Mucosa of descending colon (tissue), 3 donors: Measurements from ENCODE around the gene CHAT. TPM values are rescaled to one million over a fixed set of nuclear protein-coding genes. Genes with fewer than 3 reads are reported as not detected.

Source experiments
- ATAC-seq: fragments of 200-7000 bp; cut with Tn5 transposase; one replicate; pipeline ENCODE4 v1.9.1; 2020; ENCODE audit warnings: mild to moderate bottlenecking, moderate library complexity
- DNase-seq, 3 donors: peaks; one replicate each; pipeline ENCODE4 v3.0.0-alpha.2; 2020
- H3K36me3 ChIP-seq: fragments of 200-600 bp; one replicate; pipeline ENCODE4 v1.8.0; 2021; ENCODE audit warnings: low read depth, mild to moderate bottlenecking
- H3K4me1 ChIP-seq: fragments of 200-600 bp; one replicate; pipeline ENCODE4 v1.8.0; 2021; ENCODE audit warnings: low read depth, mild to moderate bottlenecking
- H3K4me3 ChIP-seq: fragments of 200-600 bp; one replicate; pipeline ENCODE4 v1.8.0; 2021; ENCODE audit warnings: mild to moderate bottlenecking
- H3K9me3 ChIP-seq: fragments of 200-600 bp; one replicate; pipeline ENCODE4 v1.8.0; 2021; ENCODE audit warnings: mild to moderate bottlenecking
- CTCF ChIP-seq: fragments of 200-600 bp; IDR thresholded peaks from one replicate; pipeline ENCODE4 v1.8.0; 2022; ENCODE audit warnings: antibody characterized with exemption, mild to moderate bottlenecking
- intact Hi-C, 2 donors: fragments of 100-400 bp; cut with DNase I in 1 of 2; cut with micrococcal nuclease in 1 of 2; formaldehyde crosslinking; loops; one replicate each; pipeline versions ENCODE4 v1.11.0 to v1.11.1; 2022; cut with DNase I, micrococcal nuclease
- total RNA-seq, 3 donors: library from RNA; stranded (reverse); fragmentation: NEBNext Ultra II Directional in 2 of 3; extraction: Animal tissue kit (Norgen Biotek cat#: 25700) in 2 of 3; gene quantifications; one replicate each; pipeline versions ENCODE4 v1.2.1 to v1.2.4, GENCODE V29; 2021 to 2023
- donor health status: DM: no; HTN: no; CAD: no; lungs with moderate emphysema.
- donor health status: DM: no; HTN: no; CAD: no.
- donor health status: DM: no; HTN: yes; CAD: no.

The CHAT gene
- total RNA-seq, 3 donors from 2014 or later = 0.61 to 1.6 (median 0.84) TPM

GRCh38 chr10:49645417-49645816, 31.6 kb downstream of the CHAT start:
- Histone ChIP-seq H3K4me1 (no peaks in the 10 kb centered on the region), H3K9me3 (no peaks in the 10 kb centered on the region), H3K4me3 (no peak overlapping the region), H3K36me3 (no peaks in the 10 kb centered on the region)
- ATAC-seq = no peak
- TF ChIP-seq CTCF = no peak
- intact Hi-C loops = no loop called here
- no peak for DNase-seq

- no peak overlapping the region for H3K4me3 ChIP-seq
- intact Hi-C loops = no loop called here
- no peak for ATAC-seq
- no peaks in the 10 kb centered on the region for H3K9me3 ChIP-seq
- no peaks in the 10 kb centered on the region for H3K36me3 ChIP-seq
- no peak for TF ChIP-seq CTCF
- no peaks in the 10 kb centered on the region for H3K4me1 ChIP-seq
- DNase-seq = no peak
Observed at GRCh38 chr10:49645871-49646870, 32.3 kb downstream of the CHAT start.

- H3K9me3 ChIP-seq = no peaks in the 10 kb centered on the region
- intact Hi-C loops = no loop called here
- H3K4me3 ChIP-seq = no peak overlapping the region
- DNase-seq = no peak
- H3K4me1 ChIP-seq = no peaks in the 10 kb centered on the region
- no peak for ATAC-seq
- no peaks in the 10 kb centered on the region for H3K36me3 ChIP-seq
- TF ChIP-seq CTCF = no peak
Observed at GRCh38 chr10:49647554-49647953, 33.7 kb downstream of the CHAT start.

- intact Hi-C loops = no loop called here
- ATAC-seq (no peak), DNase-seq (no peak)
- Histone ChIP-seq H3K9me3 (no peaks in the 10 kb centered on the region), H3K36me3 (no peaks in the 10 kb centered on the region), H3K4me3 (no peak overlapping the region), H3K4me1 (no peaks in the 10 kb centered on the region)
- no peak for TF ChIP-seq CTCF
Observed at GRCh38 chr10:49647985-49648795, 34.4 kb downstream of the CHAT start.

- ATAC-seq (no peak), DNase-seq (no peak)
- H3K9me3 ChIP-seq = no peaks in the 10 kb centered on the region
- TF ChIP-seq CTCF = no peak
- intact Hi-C loops = no loop called here
- H3K4me3 ChIP-seq = no peak overlapping the region
- no peaks in the 10 kb centered on the region for H3K36me3 ChIP-seq
- H3K4me1 ChIP-seq = no peaks in the 10 kb centered on the region
Observed at GRCh38 chr10:49649294-49649693, 35.5 kb downstream of the CHAT start.
